K562 (cell line): ENCODE data around the gene DENND1A. TPM values are rescaled to one million over a fixed set of nuclear protein-coding genes. Genes with fewer than 3 reads are reported as not detected.
A peak's percentile ranks its signal among the peaks of the same experiment; 100 is the strongest.

Source experiments
- BACH1 ChIP-seq: fragments of 200-800 bp; sonication (Bioruptor generic); IDR thresholded peaks from 2 replicates; pipeline ENCODE4 v1.6.1; 2016; ENCODE audit warnings: missing genetic modification characterization, missing compliant biosample characterization
- HMG20A ChIP-seq: fragments of 450-650 bp; formaldehyde crosslinking; conservative IDR thresholded peaks from 2 replicates; pipeline ENCODE4 v1.4.0; 2020; ENCODE audit warnings: mild to moderate bottlenecking, mixed read lengths
- JUND ChIP-seq, 2 experiments: IDR thresholded peaks; 2 replicates in 1 of 2; 3 replicates in 1 of 2; pipeline ENCODE4 v1.6.1; 2011; ENCODE audit warnings: borderline replicate concordance in 2 of 2, low read depth in 2 of 2, low read length in 2 of 2, improper control_type of control experiment in 1 of 2, missing biosample characterization in 1 of 2, missing genetic modification characterization in 1 of 2, missing genetic modification reagents in 1 of 2
- MBD2 ChIP-seq: sonication (generic); IDR thresholded peaks from 2 replicates; pipeline ENCODE4 v1.6.1; 2016; ENCODE audit warnings: low read depth, borderline replicate concordance
- NFE2 ChIP-seq: IDR thresholded peaks from 2 replicates; pipeline ENCODE4 v1.6.1; 2014; ENCODE audit warnings: antibody characterized with exemption, low read depth
- NR4A1 ChIP-seq, 2 experiments: fragments of 250-450 bp in 1 of 2; fragments of 450-650 bp in 1 of 2; sonication (Bioruptor Pico) in 1 of 2; IDR thresholded peaks; 2 replicates each; pipeline versions ENCODE4 v1.4.0 to v1.6.1; 2016 to 2020; ENCODE audit warnings: mild to moderate bottlenecking in 2 of 2, missing compliant biosample characterization in 1 of 2, missing genetic modification characterization in 1 of 2, moderate library complexity in 1 of 2
- PKNOX1 ChIP-seq: fragments of 450-650 bp; IDR thresholded peaks from 2 replicates; pipeline ENCODE4 v1.6.1; 2016
- TBP ChIP-seq: optimal IDR thresholded peaks from 2 replicates; pipeline ENCODE3; 2011; ENCODE audit warnings: low read depth, low read length, improper control_type of control experiment
- TEAD1 ChIP-seq, 2 experiments: fragments of 450-650 bp in 1 of 2; sonication (generic) in 1 of 2; formaldehyde crosslinking; IDR thresholded peaks; 2 replicates each; pipeline versions ENCODE4 v1.4.0 to v1.8.0; 2020 to 2022; ENCODE audit warnings: mild to moderate bottlenecking in 2 of 2, missing genetic modification reagents in 1 of 2
- TEAD4 ChIP-seq, 2 experiments: sonication (generic) in 1 of 2; formaldehyde crosslinking in 1 of 2; IDR thresholded peaks; 2 replicates each; pipeline versions ENCODE4 v1.6.1 to v1.8.0; 2012 to 2022; ENCODE audit warnings: borderline replicate concordance in 1 of 2, inconsistent platforms in 1 of 2, low read length in 1 of 2, mild to moderate bottlenecking in 1 of 2, missing genetic modification reagents in 1 of 2
- ZNF282 ChIP-seq: sonication (generic); formaldehyde crosslinking; IDR thresholded peaks from 2 replicates; pipeline ENCODE4 v1.8.1; 2023; ENCODE audit warnings: missing genetic modification reagents
- ZNF512 ChIP-seq: IDR thresholded peaks from 2 replicates; pipeline ENCODE4 v1.6.1; 2016; ENCODE audit warnings: missing genetic modification characterization, missing compliant biosample characterization
- ZNF766 ChIP-seq: fragments of 200-800 bp; sonication (Bioruptor generic); conservative IDR thresholded peaks from 2 replicates; pipeline ENCODE4 v1.6.1; 2016; ENCODE audit warnings: missing genetic modification characterization, missing compliant biosample characterization
- polyA plus RNA-seq, 8 experiments: library from polyadenylated mRNA; depleted of rRNA in 4 of 8; stranded (reverse) in 5 of 8; unstranded in 3 of 8; fragments of >200 nt; fragmentation: Nextera tagmentation in 2 of 8; fragmentation: Illumina TruSeq in 1 of 8; extraction: Ambion mirVana in 2 of 8; extraction: Trizol in 1 of 8; gene quantifications; 2 replicates each; pipeline versions ENCODE4 v1.2.1 to v1.2.3, GENCODE V29; 2011 to 2014; ENCODE audit warnings: inconsistent platforms in 1 of 8, missing spikeins in 1 of 8
- total RNA-seq, 7 experiments: library from RNA; depleted of rRNA in 6 of 7; stranded (reverse); fragments of >200 nt in 6 of 7; fragmentation: Illumina TruSeq in 2 of 7; extraction: Trizol in 2 of 7; gene quantifications; 2 replicates each; pipeline versions ENCODE4 v1.2.1 to v1.2.3, GENCODE V29; 2011 to 2021; ENCODE audit warnings: low replicate concordance in 1 of 7

DENND1A gene
- total and polyA plus RNA-seq, 9 of the 15 experiments (the other 6 are each of a cell fraction or from before 2014, with no cell fraction given): 7.6 to 29.5 (median 15.7) TPM

GRCh38 chr9:123335193-123335985 lies 594.5 kb downstream of the DENND1A start (continued):
- TF ChIP-seq TEAD1 (CRISPR knock-in tag; IDR thresholded peaks at IDR 0.05): no peak
- TF ChIP-seq ZNF282 (CRISPR knock-in tag): no peak
- peak; percentile 51 for TF ChIP-seq PKNOX1
- TF ChIP-seq HMG20A: no peak
- TF ChIP-seq ZNF766 (CRISPR knock-in tag): 0 out of 2 replicates have a peak, but pooled peaks have one; percentile 49
- TF ChIP-seq TBP: peak; percentile 18
- 0 out of 2 replicates have a peak, but pooled peaks have one; percentile 42 for TF ChIP-seq BACH1 (tag)
- peak; percentile 8; the same call in 1 of the 2 replicates for TF ChIP-seq TEAD4 (IDR thresholded peaks at IDR 0.05; ENCODE audit: low read length)
- no peak for TF ChIP-seq TEAD4 (CRISPR knock-in tag; IDR thresholded peaks at IDR 0.05; ENCODE audit: borderline replicate concordance)
- TF ChIP-seq NR4A1 (CRISPR knock-in tag; IDR thresholded peaks at IDR 0.05): no peak
- TF ChIP-seq NR4A1 (tag; IDR thresholded peaks at IDR 0.05): peak; percentile 75; the same call in 1 of the 2 replicates
- TF ChIP-seq MBD2: no peak
- peak; percentile 44; the same call in 1 of the 2 replicates for TF ChIP-seq JUND (IDR thresholded peaks at IDR 0.05; ENCODE audit: borderline replicate concordance, low read depth, low read length)
- TF ChIP-seq JUND (tag; IDR thresholded peaks at IDR 0.05; ENCODE audit: borderline replicate concordance, low read depth, low read length): no peak
- peak; percentile 63 for TF ChIP-seq NFE2
- no peak for TF ChIP-seq ZNF512
